Activated T-helper 1 cell treated with Interleukin-2 at 50 U/mL for 16 hours (primary cell): ENCODE results near the gene LRRC26.
A peak's percentile ranks its signal among the peaks of the same experiment; 100 is the strongest.

Experiments
- DNase-seq: peaks from one replicate; pipeline ENCODE4 v3.0.0-alpha.2; 2020; ENCODE audit warnings: low read depth

Gene LRRC26

DNA sequence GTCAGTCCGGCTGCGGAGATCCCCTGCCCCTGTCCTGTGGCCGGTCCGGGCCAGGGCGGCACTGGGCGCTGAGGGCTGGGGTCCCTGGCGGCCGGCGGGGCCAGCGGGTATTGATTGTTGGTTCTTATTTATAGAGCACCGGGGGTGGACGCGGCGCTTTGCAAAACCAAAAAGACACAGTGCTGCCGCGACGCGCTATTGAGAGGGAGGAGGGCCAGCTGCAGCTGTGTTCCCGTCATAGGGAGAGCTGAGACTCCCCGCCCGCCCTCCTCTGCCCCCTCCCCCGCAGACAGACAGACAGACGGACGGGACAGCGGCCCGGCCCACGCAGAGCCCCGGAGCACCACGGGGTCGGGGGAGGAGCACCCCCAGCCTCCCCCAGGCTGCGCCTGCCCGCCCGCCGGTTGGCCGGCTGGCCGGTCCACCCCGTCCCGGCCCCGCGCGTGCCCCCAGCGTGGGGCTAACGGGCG is 2.5 kb downstream of the LRRC26 start:
- no peak for DNase-seq

DNA sequence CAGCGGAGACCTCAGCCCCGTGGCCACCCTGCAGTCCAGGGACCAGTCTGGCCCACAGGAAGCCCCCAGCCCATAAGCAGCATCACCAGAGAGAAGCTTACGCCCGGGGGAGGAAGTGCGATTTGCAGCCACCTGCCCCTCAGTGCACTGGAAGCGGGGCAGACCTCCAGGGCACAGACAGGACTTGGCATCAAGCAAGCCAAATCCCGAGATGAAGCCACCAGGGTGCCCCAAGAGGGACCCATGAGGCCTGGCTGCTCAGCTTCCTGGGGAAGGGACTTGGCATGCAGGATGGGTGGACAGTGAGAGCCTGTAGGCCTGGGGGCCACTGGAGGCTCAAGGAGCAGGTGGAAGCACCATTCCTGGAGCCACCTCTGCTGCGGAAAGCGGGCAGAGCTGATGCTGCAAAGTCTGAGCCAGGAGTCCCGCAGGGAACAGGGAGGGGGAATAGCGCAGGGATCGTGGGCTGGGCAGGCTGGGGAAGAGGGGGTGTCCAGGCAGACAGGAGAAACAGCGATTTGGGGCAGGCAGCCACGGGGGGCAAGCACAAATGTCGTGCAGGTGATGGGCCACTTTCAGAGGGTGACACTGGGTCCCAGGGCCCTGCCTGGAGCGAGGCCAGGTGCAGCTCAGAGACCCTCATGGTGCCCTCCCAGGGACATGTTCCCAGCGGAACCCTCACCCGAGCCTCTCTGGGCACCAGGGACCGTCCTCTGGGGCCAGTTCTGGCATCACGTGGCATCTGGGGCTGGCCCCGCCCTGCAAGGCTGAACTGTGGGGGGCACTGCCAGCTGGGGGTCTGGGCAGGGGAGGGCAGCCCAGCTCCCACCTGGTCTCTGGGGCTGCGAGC is 3.2 kb downstream of the LRRC26 start:
- no peak for DNase-seq

DNA sequence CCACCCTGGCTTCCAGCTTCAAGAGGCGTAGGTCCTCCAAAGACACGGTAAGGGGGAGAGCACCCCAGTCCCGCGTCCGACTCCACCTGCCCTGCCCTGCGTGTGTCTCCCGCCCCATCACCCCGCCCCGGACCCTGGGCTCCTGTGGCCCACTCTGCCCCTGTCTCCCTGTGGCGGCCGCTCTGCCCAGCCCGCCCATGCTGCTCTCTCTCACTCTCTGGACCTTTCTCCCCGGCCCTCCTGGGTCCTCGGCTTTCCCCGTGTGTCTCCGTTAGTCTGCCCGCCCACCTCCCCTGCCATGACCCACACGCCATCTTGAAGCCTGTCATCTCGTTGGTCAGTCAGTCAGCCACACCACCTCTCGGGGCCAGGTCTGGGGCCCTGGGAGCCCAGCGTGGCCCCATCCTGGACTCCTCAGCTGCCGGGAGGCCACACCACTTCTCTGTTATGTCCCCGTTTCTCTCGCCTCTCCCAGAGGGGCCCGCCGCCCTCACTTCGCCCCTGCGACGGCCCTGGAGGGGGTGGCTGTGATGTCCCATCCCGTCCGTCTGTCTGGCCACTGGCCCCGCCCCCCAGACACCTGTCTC is 4.5 kb downstream of the LRRC26 start:
- DNase-seq: no peak

DNA sequence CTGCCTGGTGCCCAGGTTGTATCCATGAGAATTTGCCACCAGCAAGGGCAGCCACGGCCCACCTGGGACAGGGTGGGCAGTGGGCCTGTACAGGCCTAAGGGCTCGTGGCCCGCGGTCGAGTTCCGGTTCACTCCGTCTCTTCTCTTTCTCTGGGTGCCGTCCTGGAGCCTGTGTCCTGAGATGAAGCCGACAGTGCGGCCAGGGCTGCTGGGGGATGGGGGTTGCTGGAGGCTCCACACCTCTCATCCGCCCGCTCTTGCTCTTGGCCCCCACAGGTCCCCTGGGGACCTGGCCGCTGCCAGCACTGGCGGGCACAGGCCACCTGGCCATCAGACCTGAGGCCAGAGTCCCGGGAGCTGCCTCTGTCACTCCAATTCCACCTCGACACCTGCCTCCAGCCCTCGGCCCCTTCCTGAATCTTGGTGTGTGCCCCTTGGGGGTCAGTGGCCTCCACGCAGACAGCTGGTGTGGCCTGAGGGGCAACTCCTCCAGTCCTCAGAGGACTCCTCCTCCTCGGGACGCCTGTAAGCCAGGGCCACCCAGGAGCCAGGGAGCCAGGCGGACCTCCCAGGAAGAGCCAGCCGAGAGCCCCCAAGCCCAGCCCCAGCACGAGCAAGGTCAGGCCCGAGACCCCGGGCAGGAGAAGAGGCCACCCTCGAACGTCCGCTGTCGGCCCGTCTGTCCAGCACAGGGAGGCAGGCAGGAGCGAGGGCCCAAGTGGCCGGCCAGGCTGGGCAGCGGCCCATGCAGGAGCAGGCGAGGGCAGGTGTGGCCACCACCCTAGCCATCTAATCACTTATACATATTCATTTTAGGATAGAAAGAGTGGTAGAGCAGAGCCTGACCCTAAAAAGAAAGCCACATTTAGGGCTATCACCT is 5.2 kb downstream of the LRRC26 start:
- no peak for DNase-seq

DNA sequence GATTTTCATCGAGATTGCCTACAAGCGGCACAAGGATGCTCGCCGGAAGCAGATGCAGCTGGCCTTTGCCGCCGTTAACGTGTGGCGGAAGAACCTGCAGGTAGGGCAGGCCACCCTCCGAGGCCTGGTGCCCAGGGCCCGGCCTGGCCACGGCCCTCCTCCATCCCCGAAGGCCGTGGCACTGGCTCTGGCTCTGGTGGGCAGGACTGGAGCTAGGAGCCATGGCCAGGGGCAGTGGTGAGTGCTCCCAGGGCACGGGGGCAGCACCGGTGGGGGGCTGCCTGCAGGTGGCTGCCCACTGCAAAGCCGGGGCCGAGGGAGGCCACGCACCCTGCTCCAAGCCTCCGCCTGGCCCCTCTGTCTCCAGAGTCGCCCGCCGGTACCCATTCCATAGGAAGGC is 6.0 kb downstream of the LRRC26 start:
- DNase-seq: no peak

DNA sequence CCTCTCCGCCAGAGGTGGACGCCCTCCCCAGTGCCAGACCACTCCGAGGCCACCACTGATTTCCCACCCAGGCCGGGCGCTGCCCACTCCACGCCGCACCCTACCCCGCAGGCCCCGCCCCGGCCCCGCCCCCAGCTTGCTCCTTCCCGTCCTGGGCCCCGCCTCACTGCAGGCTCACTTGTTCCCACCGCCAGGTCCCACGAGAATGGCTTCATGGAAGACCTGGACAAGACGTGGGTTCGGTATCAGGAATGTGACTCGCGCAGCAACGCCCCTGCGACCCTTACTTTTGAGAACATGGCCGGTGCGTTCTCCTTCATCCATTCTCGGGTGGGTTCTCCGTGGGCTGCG is 6.5 kb downstream of the LRRC26 start:
- no peak for DNase-seq

DNA sequence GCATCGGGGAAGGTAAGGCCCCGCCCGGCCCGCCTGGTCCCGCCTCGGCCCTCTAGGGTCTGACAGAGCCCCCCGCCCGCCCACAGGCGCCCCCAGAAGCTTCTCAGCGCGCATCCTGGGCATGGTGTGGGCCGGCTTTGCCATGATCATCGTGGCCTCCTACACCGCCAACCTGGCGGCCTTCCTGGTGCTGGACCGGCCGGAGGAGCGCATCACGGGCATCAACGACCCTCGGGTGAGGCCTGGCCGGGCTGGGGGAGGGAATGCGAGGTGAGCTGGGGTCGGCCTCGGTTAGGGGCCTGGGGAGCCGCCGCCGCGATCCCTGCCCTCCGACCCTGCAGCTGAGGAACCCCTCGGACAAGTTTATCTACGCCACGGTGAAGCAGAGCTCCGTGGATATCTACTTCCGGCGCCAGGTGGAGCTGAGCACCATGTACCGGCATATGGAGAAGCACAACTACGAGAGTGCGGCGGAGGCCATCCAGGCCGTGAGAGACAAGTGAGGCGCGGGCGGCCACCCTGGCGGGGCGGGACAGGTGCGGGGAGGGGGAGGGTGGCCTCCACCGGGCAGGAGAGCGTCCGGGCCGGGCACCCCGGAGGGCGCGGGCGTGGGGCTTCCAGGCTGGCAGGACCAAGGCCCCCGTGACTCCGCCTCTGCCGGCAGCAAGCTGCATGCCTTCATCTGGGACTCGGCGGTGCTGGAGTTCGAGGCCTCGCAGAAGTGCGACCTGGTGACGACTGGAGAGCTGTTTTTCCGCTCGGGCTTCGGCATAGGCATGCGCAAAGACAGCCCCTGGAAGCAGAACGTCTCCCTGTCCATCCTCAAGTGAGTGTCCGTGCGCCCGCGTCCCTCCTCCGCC is 7.1 kb downstream of the LRRC26 start:
- no peak for DNase-seq

DNA sequence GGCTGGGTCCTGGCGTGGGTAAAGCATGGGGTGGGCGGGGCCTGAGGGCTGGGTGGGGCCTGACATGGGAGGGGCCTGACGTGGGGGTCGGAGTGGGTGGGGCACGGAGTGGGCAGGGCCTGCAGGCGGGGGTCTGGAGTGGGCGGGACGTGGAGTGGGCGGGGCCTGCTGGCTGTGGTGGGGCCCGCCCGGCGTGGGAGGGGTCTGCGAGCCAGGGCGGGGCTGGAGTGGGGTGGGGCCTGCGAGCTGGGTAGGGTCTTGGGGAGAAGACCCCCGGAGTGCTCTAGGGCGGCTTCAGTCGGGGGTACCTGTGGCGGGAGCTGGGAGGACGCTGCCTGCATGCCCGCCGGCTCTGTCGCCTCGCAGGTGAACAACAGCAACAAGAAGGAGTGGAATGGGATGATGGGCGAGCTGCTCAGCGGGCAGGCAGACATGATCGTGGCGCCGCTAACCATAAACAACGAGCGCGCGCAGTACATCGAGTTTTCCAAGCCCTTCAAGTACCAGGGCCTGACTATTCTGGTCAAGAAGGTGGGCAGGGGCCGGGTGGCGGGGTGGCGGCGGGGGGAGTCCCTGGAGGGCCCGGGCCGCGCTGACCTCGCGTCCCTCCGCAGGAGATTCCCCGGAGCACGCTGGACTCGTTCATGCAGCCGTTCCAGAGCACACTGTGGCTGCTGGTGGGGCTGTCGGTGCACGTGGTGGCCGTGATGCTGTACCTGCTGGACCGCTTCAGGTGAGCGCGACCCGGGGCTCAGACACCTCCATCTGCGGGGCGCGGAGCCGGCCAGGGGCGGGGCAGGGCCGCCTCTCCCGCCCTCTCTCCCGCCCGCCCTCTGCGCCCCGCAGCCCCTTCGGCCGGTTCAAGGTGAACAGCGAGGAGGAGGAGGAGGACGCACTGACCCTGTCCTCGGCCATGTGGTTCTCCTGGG is 8.0 kb downstream of the LRRC26 start:
- DNase-seq: no peak

DNA sequence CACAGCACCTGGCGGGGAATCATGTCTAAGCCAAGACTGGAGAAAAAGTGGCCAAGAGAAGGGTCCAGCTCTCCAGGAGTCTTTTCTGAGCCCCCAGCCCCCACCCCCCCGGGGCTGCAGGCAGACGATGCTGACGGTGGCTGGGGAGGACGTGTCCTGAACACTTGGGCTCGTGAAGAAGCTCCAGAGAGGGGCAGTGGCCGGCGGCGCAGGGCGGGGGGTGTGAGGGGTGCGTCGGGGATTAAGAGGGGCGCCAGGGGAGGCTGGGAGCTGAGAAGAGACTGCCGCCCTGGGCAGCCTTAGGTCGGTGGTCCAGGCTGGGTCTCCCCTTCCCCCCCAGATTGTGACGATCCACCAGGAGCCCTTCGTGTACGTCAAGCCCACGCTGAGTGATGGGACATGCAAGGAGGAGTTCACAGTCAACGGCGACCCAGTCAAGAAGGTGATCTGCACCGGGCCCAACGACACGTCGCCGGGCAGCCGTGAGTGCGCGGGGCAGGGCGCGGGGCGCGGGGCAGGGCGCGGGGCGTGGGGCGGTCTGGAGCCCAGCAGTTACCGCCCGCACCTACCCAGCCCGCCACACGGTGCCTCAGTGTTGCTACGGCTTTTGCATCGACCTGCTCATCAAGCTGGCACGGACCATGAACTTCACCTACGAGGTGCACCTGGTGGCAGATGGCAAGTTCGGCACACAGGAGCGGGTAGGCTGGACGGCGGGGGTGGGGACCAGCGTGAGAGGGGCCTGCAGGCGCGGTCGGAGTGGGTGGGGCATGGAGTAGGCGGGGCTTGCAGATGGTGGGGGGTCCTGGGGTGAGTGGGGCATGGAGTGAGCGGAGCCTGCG is 8.9 kb downstream of the LRRC26 start:
- no peak for DNase-seq

DNA sequence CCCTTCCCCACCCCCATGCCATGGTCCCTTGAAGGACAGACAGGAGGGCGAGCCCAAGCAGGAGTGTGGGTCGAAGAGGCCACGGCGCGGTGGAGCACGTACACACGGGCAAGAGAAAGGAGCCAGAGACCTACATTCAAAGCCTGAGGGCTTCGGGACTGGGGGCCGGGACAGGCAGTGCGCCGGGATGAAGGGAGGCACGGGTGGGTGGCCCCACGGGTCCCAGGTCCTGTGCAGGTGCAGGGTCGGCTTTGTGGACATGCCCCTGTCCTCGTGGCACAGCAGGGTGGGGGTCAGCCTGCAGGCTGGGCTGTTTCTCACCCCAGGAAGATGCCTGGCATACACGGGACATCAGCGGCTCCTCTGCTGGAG is 9.8 kb downstream of the LRRC26 start:
- DNase-seq: no peak

DNA sequence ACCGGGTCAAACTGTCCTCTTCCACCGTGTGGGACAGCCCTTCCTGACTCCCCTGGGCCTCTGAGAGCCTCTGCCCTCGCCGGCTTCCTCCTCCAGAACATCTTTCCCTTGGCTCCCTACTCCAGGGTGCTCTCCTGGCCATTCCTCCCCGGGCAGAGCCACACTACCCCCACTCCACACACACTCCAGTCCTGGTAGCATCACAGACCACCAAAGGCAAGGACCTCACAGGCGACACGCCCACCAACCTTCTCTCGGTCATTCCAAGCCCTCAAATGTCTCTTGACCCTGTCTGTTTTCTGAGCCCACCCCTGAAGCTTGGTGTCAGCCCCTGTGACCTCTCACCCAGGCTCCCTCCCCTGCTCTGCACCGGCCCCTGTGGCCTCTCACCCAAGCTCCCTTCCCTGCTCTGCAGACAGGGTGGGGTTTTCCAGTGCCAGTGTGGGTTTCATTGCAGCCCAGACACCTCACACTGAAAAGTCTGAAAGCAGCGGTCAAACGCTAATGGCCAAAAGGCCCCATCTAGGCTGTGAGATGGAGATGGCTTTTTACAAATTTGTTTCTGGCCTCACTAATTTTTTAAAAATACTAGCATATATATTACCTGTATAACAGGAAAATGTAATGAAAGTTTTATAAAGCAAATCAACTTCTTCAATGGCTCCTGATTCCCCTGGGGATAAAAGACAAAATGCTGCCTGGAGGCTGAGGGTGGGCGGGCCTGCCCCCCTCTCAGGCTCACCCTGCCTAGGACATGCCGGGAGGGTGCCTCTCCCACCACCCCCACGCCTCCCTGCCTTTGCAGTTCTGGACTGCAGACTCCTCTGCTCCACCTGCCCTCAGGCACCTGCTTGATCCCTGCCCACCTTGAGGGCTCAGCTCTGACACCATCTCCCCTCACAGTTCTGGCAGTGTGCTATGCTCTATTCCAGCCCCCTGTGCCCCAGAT is 10.5 kb downstream of the LRRC26 start:
- DNase-seq: no peak

DNA sequence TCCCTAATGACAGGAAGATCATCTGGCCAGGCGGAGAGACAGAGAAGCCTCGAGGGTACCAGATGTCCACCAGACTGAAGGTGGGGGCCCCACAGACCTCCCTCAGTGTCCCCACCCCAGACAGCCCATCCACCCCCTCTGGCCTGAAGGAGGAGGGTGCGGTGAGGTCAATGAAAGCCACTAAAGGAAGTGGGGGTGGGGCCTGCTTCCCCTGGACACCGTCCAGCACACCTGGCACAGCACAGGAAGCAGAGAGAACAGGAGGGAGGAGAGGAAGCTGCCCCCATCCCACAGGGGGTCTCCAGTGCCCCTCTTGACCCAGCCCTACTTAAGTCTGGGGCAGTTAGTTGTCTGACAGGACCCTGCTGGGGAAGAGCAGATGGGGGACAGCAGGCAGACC is 11.2 kb downstream of the LRRC26 start:
- DNase-seq: no peak

DNA sequence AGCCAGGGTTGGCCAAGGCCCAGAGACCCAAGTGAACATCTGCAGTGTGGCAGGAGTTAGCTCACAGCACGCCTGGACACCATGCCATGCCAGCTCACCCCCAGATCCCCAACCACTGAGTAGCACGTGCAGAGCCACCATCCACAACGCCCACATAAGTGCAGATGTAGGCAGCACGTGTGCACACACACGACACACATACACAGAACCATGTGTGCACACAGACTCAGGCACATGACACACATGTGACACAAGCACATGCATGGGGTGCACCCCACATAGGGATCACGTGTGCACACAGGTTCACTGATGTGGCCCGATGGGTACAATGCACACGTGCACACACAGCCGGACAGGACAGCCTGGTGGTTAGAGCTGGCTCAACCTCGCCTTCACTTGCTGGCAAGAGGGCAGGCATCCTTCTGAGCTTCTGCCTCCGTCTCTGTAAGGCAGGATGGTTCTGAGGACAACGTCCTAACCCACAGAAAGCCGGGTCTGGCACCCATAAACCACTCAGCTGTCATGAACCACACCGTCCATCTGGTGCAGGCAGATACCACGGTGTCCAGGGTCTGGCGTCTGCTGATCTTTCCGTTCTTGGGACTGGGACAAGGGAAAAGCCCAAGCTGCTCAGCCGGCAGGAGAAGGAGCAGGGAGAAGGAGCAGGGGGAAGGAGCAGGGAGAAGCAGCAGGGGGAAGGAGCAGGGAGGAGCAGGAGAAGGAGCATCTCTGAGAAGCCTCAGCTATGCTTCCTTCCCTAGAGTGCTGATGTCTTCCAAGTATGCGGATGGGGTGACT is 12.0 kb downstream of the LRRC26 start:
- no peak for DNase-seq

DNA sequence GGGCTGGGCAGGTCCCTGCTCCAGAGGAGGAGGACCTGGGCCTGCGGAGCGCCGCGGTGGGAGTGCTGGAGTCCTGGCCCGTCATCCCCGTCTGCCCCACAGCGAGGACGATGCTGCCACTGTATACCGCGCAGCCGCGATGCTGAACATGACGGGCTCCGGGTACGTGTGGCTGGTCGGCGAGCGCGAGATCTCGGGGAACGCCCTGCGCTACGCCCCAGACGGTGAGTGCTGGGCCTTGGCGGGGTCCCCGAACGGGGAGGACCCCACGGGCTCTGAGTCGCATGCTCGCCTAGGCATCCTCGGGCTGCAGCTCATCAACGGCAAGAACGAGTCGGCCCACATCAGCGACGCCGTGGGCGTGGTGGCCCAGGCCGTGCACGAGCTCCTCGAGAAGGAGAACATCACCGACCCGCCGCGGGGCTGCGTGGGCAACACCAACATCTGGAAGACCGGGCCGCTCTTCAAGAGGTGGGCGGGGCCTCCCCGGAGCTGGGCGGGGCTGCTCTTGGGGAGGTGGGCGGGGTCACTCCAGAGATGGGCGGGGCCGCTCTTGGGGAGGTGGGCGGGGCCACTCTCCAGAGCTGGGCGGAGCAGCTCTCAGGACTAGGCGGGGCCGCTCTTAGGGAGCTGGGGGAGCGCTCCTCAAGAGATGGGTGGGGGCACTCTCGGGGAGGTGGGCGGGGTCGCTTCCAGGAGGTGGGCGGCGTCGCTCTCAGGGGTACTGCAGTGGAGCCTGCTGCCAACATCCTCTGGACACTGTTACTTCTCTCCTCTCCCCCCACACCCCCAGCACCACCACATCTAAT is 13.1 kb downstream of the LRRC26 start:
- DNase-seq: peak; percentile 36

DNA sequence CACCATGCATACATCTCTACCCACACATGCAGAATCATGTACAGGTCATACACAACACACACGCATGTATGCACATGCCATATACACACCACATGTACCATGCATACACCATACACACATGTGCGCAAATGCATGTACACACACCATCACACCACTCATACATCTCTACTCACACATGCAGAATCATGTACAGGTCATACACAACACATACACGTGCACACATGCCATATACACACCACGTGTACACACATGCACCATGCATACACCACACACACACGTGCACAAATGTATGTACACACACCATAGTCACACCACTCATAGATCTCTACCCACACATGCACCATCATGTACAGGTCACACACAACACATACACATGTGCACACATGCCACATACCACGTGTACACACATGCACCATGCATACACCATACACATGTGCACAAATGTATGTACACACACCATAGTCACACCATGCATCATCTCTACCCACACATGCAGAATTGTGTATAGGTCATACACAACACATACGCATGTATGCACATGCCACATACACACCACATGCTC is 16.9 kb downstream of the LRRC26 start:
- DNase-seq: no peak

DNA sequence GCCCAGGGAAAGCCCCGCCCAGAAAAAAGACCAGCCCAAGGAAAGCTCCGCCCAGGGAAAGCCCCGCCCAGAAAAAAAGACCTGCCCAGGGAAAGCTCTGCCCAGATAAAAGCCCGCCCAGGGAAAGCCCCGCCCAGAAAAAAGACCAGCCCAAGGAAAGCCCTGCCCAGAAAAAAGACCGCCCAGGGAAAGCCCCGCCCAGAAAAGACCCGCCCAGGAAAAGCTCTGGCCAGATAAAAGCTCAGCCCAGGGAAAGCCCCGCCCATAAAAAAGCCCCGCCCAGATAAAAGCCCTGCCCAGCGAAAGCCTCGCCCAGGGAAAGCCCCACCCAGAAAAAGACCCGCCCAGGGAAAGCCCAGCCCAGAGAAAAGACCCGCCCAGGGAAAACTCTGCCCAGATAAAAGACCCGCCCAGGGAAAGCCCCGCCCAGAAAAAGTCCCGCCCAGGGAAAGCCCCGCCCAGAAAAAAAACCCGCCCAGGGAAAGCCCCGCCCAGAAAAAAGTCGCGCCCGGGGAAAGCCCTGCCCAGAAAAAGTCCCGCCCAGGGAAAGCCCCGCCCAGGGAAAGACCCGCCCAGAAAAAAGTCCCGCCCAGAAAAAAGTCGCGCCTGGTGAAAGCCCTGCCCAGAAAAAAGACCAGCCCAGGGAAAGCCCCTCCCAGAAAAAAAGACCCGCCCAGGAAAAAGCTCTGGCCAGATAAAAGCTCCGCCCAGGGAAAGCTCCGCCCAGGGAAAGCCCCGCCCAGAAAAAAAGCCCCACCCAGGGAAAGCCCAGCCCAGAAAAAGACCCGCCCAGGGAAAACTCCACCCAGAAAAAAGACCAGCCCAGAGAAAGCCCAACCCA is 19.0 kb downstream of the LRRC26 start:
- DNase-seq: no peak
